NCI-H128 (cell line): Measurements from ENCODE around the gene DNM1L.

Source experiments
- DNase-seq: peaks from one replicate; lab custom pipeline; 2025; ENCODE audit not compliant: unreplicated experiment; lab: John Stamatoyannopoulos, UW

DNM1L gene

GRCh38 chr12:32755654-32756475, 76.8 kb downstream of the DNM1L start, which contains the start of gene YARS2:
TSS of gene YARS2 (minus strand) at chr12:32755897. CDS start at chr12:32755874, 23 bp downstream.
- DNase-seq = peak; percentile 97

GRCh38 chr12:32756476-32757066, 77.5 kb downstream of the DNM1L start:
- DNase-seq = no peak

GRCh38 chr12:32757157-32757556, 78.1 kb downstream of the DNM1L start:
- DNase-seq = no peak

- DNase-seq = no peak
Measured at GRCh38 chr12:32761716-32762115, 82.6 kb downstream of the DNM1L start.

- DNase-seq = peak; percentile 13
Measured at GRCh38 chr12:32765906-32766305, 86.8 kb downstream of the DNM1L start.

GRCh38 chr12:32768518-32768917, 89.4 kb downstream of the DNM1L start:
- DNase-seq = no peak

GRCh38 chr12:32770141-32770540, 91.0 kb downstream of the DNM1L start:
- DNase-seq = no peak

GRCh38 chr12:32773691-32774090, 94.6 kb downstream of the DNM1L start:
- DNase-seq = no peak

GRCh38 chr12:32776258-32776657, 97.2 kb downstream of the DNM1L start:
- no peak for DNase-seq

GRCh38 chr12:32777159-32777558, 98.1 kb downstream of the DNM1L start:
- no peak for DNase-seq

GRCh38 chr12:32777691-32778175, 98.6 kb downstream of the DNM1L start:
- DNase-seq = no peak

- no peak for DNase-seq
Measured at GRCh38 chr12:32780071-32780470, 101.0 kb downstream of the DNM1L start.

- no peak for DNase-seq
Measured at GRCh38 chr12:32783029-32783428, 103.9 kb downstream of the DNM1L start.

- no peak for DNase-seq
Measured at GRCh38 chr12:32785557-32785956, 106.5 kb downstream of the DNM1L start.

GRCh38 chr12:32788405-32788804, 109.3 kb downstream of the DNM1L start:
- DNase-seq = no peak

GRCh38 chr12:32789446-32789845, 110.3 kb downstream of the DNM1L start:
- DNase-seq = no peak

GRCh38 chr12:32789916-32790315, 110.8 kb downstream of the DNM1L start:
- no peak for DNase-seq

- no peak for DNase-seq
Measured at GRCh38 chr12:32794281-32794680, 115.2 kb downstream of the DNM1L start.
